CMK (cell line): ENCODE data around the gene TFDP2.
"Not testable (repeated sequence)": the region's sequence is repeated elsewhere in the genome, so short reads cannot be mapped to it uniquely, and the experiment has no call there.

ENCODE experiments used
- DNase-seq: peaks from one replicate; pipeline ENCODE4 v3.0.0-alpha.2; 2010; ENCODE audit warnings: low read depth

The TFDP2 gene, protein sequence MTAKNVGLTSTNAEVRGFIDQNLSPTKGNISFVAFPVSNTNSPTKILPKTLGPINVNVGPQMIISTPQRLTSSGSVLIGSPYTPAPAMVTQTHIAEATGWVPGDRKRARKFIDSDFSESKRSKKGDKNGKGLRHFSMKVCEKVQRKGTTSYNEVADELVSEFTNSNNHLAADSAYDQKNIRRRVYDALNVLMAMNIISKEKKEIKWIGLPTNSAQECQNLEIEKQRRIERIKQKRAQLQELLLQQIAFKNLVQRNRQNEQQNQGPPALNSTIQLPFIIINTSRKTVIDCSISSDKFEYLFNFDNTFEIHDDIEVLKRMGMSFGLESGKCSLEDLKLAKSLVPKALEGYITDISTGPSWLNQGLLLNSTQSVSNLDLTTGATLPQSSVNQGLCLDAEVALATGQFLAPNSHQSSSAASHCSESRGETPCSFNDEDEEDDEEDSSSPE

DNA sequence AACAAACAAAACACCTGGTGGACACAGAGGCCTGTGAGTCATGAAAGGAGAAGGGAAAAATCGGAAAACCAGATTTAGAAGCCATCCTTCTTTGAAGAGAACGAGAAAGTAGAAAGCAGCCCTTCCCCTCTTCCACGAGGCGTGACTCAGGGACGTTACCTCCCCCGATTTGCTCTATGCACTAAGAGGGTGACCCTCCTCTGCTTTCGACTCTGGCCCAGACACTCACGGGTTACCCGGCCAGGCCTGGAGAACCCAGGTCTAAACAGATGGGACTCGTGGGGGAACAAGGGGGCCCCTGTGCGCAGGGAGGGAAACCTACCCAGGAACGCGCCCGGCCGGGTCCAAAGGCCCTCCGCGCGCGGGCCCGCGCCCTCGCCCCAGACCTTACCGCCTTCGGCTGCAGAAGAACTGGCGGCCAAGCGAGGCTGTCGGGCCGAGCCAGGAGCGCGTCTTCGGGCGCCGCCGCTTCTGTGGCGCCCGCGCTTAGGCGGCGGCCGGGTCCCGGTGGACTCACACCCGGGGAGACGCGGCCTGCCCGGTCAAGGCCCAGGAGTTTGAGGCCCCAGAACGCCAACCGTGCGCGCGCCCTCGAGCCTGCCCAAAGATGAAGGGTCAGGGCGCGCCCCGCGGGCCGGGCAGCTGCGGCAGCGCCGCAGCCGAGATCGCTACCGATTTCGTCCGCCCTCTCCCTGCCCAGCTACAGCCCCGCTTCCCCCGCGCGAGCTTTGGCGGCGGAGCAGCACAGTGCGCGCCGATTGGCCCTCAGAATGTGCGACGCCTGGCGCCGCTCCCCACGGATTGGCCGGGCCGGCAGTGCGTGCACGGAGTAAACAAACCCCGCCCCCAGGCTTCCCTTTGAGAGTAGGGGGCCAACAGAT lies at the start of gene TFDP2:
TSS of gene TFDP2 (minus strand) at position 753 of the 881 bp plus-strand sequence. CDS start 47,795 bp downstream, outside the sequence.
- peak; percentile 53 for DNase-seq

DNA sequence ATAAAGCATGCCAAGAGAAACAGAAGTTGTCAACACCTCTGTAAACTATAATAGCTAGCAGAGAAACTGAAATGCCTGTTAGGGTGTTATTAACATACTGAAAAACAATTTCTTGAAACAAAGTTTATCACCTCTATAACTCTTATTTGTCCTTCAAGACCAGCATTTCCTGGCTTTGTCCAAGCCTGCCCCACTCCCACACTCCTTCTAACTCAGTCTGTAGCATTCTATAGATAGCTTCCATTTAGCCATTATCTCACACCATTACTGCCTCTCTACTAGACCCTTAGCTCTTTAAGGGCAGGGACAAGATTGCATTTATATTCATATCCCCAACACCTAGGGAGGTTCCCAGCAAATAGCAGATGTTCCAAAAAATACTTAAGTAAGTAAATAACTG lies 39.5 kb upstream of the TFDP2 start:
- no peak for DNase-seq

DNA sequence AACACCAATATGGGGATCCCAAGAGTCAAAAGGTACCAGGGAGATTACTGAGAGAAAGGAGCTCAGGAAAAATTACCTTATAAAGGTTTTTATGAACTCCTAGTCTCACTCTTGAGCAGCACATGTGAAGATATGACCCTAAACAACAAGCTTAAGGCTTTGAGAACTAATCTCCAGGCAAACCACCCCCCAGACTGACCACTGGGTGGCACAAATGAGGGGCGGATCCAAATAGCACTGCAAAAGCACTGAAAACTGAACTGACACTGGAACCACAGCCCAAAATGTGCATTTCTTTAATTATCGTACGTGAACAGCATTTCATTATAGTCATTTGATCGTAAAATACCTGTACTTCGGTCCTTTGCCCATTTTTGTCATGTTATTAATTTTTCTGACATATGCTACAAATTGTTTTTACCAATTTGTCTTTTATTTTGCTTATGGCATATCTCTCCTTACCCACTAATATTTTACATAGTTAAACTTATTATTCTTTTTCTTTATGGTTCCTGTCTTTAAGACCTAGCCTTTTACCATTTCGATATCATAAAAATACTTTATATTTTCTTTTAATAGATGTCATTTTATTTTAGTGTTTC lies 31.5 kb upstream of the TFDP2 start:
- DNase-seq = peak; percentile 12

DNA sequence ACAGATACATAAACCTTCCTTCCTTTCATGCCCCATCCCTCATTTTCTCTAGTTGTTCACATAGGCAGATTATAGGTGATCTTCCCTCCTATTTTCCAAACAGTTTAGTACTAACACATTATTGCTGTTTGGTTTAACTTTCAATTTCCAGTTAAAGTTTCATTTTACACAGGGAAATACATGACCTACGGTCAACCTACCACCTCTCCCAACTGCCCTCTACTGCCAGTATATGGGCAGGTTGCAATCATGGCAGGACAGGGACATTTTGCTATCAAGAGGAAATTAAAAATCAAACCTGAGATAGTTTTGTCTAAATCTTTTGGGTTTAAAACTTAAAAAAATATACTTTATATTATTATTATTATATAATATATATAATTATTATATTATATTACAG lies 26.1 kb upstream of the TFDP2 start:
- DNase-seq = no peak

DNA sequence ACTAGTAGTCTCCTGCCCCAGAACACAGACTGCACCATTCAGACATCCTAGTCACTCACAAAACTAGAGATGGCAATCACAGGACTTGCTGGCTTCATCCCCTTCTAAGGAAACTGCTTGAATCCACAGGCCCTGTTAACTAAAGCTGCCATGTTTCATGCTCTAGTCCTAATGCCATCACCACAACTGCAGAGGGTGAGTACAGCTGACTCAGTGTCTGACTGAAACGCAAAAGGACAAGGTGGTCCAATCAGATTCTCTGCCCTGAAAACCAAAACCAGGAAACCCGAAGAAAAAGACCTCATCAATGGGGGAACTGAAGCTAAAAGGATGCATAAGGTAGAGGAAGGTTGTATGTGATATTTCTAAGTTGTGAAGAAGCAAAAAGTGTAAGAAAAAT lies 25.2 kb upstream of the TFDP2 start:
- no peak for DNase-seq

DNA sequence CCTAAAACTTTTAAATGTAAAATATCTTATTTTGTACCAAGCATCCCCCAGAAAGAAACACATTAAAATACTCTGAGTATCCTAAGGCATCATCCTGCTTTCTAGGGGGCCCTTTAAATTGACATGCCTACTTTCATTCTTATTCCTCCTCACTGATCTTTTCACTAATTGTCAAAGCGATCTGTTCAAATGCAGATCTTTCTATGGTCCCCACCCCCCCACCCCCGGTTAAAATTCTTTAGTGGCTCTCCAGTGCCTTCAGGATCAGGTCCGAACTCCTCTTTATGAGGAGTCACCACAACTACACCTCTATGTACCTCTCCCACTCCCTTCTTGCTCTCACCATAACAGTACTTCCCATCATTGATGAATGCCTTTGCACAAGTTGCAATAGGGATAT lies 19.2 kb upstream of the TFDP2 start:
- no peak for DNase-seq

DNA sequence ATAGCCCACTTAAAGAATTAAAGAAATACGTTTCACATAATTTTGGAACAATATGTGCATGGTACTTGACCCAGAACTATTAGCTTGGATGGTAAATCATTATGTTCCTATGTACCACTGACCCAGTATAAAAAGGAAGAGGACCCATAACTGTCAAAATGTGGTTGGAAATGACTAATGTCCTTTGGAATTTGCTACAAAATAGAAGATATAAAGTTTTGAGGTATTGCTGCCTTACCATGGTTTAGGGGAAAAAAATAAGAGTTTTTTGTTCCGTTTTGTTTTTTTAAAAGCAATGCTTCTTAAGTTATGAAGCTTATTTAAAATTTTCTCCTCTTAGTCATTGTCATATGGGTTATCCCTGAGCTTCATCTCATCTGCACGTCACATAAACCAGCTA lies 15.8 kb upstream of the TFDP2 start:
- no peak for DNase-seq

DNA sequence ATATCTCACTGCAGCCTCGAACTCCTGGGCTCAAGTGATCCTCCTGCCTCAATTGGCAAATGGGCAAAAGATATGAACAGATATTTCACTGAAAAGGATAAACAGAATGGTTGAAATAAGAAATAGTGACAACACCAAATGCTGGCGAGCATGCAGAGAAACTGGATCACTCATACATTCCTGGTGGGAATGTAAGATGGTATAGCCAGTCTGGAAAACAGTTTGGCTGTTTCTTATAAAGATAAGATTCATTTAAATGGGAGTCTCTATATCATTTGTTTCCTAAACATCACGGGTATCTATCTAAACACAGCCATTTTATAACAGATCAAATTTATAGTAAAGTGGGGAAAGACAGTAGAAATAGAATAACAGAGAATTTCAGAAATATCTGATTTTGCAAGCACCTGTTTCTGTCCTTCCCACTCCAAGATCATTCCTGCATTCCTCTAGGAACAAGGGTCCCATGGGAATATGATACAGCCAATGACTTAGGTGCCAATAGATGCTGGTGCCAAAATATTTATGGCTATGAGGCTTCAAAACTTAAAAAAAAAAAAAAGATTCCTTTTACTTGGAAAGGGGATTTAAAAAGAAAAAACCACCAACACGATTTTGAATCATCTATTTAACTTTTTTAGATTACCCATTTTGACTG lies 9.9 kb upstream of the TFDP2 start:
- no peak for DNase-seq

DNA sequence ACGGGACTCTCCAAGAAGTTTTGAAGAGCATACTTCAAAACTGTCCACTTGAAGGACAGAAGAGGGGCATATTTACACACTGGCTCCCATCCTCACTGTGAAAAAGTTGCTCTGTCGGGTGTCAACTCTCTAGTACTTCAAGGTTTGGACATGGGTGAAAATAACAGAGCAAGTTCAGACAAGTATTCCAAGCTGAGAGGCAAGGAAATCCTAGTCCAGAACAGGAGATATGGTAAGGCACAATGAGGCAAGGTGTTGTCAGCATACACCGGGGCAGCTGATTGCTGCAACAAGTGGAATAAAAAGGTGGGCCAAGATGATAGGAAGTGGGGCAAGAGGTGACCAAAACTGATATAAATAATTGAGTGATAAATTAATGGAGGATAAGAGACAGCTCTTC lies 4.8 kb upstream of the TFDP2 start:
- DNase-seq = no peak

DNA sequence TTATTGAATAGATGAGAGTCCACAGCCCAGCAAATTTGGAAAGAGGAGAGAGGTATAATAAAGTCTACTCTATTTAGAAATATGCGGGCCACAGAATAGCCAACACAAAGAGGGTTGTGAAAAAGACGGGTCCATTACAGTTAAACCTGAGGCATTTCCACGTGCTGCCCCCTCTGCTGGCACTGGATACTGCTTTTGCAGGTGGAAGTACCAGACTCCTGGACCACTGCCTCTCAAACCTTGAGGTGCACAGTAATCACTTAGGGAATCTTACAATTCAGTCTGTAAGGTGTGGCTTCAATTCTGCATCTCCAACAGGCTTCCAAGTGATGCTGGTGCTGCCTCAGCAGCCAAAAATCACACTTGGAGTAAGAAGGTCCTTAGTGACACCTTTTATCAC lies 3.0 kb upstream of the TFDP2 start:
- DNase-seq = no peak

DNA sequence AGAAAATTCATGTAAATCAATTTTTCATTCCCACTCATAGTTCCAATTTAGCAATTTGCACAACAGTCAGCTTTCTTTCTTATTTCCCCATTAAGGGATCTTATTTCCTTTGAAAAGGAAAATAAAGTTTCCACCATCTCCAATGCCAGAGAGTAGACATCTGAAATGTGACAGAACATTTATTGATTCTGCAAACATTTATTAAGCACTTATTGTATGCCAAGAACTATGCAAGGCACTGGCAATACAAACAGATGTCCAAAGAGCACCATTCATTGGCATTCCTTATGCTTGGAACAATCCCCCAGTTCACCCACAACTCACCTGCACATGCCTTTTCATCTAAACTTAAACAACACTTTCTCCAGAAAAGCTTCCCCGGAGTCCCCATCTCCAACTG lies 2.5 kb upstream of the TFDP2 start:
- DNase-seq = no peak

DNA sequence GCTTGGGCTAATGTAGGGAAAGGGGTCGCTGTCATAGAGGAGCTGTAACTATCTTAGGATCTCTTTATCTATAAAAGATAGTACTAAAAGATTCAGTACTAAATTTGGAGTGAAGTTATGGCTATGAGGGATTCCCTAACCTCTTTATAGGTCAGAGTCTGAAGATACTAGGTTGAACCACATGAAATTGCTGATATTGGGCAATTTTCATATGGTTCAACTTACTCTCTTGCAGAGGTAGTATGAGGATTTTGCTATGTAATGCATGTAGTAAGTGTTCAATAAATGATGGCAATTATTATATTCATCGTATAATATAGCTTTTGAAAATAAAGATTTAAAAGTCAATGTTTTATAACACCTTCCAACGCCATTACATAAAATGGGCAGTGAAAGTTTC lies 1.9 kb upstream of the TFDP2 start:
- DNase-seq = no peak

DNA sequence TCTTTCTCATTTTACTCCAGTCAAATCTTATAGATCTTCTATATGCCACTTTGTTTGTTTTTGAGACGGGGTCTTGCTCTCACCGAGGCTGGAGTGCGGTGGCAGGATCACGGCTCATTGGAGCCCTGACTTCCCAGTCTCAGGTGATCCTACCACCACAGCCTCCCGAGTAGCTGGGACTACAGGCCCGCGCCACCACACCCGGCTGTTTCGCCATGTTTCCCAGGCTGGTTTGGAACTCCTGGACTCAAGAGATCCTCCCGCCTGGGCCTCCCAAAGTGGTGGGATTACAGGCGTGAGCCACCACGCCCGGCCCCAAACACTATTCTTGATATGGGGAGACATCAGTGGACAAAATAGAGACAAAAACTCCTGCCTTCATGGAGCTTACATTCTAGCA lies 927 bp upstream of the TFDP2 start:
- DNase-seq = no peak

DNA sequence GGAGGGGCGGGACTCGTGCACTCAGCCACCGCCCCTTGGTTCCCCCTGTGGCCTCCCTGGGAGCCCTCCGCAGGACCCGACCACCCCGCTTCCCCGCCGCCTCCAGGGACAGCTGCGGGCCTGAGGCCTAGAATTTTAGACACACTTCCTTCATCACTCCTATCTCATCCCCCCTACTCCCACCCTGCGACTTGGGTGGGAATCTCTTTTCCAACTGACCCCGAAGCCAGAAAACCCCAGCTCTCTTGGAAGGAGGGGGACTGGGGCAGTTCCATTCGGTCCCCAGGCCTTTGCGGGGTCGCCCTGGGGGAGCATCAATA lies 289 bp upstream of the TFDP2 start:
- DNase-seq = no peak

DNA sequence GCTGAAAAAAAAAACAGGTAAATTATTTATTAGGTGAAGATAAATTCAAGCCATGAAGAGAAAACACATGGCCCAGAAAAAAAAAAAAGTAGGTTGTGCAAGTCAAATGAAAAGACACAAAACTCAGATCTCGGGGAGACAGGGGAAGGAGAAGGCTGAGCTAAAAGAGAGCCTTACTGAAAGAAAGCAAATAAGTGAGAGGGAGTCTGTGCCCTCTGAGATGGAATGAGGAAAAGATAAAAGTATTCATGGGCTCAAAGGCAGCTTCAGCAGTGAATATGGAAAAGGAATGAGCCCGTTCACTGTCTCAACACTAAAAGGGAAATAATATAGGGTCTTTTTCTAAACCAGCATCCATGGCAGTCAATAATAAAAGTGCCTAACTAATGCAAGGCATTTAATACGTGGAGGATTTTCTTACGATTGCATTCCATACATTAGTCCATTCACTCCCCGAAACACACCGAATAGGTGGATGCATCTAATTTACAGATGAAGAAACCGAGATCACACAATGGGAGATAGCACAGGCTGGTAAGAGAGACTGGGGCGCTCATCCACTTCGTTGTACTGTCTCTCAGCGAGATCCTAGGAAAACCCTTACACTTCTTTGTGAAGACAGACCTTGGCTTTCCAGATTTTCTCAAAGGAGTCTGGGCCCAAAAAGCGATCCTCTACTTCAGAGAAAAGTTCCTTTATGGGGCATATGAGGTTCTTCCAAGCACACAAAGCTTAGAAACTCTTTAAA lies 1.1 kb downstream of the TFDP2 start:
- no peak for DNase-seq

DNA sequence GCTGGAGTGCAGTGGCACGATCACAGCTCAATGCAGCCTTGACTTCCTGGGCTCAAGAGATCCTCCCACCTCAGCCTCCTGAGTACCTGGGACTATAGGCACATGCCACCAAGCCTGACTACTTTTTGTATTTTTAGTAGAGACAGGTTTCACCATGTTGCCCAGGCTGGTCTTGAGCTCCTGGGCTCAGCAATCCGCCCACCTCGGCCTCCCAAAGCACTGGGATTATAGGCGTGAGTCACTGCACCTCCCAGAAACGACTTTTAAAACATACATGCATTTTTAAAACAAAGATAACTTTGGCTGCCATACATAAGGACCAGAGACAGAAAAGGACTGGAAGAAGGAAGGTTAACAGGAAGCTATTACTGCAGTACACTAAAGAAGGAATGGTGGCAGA lies 4.8 kb downstream of the TFDP2 start:
- not testable (repeated sequence) for DNase-seq

DNA sequence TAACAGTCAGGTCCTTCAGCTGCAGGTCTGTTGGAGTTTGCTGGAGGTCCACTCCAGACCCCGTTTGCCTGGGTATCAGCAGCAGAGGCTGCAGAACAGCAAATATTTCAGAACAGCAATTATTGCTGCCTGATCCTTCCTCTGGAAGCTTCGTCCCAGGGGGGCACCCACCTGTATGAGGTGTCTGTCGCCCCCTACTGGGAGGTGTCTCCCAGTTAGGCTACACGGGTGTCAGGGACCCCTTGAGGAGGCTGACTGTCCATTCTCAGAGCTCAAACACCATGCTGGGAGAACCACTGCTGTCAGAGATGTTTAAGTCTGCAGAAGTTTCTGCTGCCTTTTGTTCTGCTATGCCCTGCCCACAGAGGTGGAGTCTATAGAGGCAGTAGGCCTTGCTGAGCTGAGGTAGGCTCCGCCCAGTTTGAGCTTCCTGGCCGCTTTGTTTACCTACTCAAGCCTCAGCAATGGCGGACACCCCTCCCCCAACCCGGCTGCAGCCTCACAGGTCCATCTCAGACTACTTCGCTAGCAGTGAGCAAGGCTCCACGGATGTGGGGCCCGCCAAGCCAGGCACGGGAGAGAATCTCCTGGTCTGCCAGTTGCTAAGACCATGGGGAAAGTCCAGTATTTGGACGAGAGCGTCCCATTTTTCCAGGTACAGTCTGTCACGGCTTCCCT lies 8.6 kb downstream of the TFDP2 start:
- DNase-seq = not testable (repeated sequence)

DNA sequence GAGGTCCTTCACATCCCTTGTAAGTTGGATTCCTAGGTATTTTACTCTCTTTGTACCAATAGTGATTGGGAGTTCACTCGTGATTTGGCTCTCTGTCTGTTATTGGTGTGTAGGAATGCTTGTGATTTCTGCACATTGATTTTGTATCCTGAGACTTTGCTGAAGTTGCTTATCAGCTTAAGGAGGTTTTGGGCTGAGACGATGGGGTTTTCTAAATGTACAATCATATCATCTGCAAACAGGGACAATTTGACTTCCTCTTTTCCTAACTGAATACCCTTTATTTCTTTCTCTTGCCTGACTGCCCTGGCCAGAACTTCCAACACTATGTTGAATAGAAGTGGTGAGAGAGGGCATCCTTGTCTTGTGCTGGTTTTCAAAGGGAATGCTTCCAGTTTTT lies 12.3 kb downstream of the TFDP2 start:
- not testable (repeated sequence) for DNase-seq

DNA sequence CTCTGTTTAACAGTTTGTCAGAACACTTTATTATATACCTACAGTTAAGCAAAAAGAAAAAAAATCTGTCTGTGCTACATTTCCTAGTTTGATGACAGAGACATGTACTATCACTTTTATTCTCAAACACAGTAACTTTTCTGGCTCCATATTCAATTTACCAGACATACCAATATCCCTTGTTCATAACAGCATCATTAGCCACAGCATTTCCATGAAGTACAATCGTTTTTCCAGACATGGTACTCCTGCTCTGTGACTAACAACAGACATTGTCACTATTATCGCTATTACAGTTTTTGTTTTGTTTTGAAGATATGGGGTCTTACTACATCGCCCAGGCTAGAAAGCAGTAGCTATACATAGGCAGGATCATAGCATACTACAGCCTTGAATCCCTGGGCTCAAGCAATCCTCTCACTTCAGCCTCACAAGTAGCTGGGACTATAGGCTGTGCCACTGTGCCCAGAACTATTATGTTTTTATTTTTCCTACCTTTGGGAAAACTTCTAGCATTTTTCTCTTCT lies 14.5 kb downstream of the TFDP2 start:
- no peak for DNase-seq

DNA sequence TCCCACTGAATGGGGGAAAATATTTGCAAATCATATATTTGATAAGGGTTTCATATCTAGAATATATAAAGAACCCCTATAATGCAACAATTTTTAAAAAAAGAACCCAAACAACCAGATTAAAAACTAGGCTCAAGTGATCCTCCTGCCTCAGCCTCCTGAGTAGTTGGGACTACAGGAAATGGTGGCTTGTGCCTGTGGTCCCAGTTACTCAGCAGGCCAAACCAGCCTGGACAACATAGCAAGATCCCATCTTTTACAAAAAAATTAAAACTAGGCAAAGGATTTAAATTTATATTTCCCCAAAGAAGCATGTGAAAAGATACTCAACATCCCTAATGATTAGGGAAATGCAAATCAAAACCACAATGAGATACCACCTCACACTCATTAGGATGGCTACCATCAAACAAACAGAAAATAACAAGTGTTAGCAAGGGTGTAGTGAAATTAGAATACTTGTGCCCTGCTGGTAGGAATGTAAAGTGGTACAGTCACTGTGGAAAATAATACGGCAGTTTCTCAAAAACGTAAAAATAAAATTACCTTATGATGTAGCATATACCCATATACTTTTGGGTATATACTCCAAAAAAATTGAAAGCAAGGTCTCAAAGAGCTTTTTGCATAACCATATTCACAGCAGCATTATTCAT lies 19.7 kb downstream of the TFDP2 start:
- no peak for DNase-seq
